GM18861 (cell line): Measurements from ENCODE around the gene SAMD4B.

Source experiments
- ATAC-seq: cut with Tn5 transposase; IDR thresholded peaks from one replicate; pipeline ENCODE4 v1.9.1; 2021; ENCODE audit not compliant: unreplicated experiment

The SAMD4B gene

DNA sequence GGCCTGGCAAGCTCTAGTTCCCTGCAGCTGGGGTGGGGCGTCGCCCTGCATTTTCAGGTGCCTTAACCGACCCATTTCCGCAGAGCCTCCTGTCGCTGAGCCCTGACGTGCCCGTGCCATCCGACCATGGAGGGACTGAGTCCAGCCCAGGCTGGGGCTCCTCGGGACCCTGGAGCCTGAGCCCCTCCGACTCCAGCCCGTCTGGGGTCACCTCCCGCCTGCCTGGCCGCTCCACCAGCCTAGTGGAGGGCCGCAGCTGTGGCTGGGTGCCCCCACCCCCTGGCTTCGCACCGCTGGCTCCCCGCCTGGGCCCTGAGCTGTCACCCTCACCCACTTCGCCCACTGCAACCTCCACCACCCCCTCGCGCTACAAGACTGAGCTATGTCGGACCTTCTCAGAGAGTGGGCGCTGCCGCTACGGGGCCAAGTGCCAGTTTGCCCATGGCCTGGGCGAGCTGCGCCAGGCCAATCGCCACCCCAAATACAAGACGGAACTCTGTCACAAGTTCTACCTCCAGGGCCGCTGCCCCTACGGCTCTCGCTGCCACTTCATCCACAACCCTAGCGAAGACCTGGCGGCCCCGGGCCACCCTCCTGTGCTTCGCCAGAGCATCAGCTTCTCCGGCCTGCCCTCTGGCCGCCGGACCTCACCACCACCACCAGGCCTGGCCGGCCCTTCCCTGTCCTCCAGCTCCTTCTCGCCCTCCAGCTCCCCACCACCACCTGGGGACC lies 65.6 kb downstream of the SAMD4B start:
- no peak for ATAC-seq

DNA sequence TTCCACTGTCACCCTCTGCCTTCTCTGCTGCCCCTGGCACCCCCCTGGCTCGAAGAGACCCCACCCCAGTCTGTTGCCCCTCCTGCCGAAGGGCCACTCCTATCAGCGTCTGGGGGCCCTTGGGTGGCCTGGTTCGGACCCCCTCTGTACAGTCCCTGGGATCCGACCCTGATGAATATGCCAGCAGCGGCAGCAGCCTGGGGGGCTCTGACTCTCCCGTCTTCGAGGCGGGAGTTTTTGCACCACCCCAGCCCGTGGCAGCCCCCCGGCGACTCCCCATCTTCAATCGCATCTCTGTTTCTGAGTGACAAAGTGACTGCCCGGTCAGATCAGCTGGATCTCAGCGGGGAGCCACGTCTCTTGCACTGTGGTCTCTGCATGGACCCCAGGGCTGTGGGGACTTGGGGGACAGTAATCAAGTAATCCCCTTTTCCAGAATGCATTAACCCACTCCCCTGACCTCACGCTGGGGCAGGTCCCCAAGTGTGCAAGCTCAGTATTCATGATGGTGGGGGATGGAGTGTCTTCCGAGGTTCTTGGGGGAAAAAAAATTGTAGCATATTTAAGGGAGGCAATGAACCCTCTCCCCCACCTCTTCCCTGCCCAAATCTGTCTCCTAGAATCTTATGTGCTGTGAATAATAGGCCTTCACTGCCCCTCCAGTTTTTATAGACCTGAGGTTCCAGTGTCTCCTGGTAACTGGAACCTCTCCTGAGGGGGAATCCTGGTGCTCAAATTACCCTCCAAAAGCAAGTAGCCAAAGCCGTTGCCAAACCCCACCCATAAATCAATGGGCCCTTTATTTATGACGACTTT lies 66.4 kb downstream of the SAMD4B start:
- no peak for ATAC-seq

DNA sequence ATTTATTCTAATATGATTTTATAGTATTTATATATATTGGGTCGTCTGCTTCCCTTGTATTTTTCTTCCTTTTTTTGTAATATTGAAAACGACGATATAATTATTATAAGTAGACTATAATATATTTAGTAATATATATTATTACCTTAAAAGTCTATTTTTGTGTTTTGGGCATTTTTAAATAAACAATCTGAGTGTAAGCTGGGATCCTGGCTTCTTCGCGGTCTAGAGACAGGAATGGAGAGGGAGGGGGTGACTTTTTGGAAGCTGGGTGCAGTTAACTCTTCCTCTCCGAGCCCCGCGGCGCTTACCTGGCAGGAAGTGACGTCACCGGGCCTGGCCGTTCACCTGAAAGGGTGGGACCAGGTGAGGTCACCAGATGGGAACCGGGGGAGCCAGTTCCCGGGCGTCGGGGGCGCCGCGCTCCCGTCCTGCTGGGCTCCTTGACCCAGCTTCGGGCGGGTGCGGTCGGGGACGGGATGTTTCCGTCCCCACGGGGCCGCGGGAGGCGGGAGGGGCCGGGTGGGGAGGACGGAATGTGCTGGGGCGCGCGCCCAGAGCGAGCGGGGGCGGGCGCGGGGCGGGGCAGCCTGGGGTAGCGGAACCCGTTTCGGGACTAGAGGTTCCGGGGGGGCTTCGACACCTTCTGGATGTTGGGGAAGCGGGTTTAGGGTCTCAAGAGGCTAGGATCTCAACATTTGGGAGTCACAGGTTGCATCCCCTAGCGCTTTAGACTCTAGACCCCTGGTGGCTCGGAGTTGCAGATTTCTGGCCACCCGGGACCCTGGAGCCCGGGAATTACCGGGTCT lies 67.2 kb downstream of the SAMD4B start:
- ATAC-seq: no peak

DNA sequence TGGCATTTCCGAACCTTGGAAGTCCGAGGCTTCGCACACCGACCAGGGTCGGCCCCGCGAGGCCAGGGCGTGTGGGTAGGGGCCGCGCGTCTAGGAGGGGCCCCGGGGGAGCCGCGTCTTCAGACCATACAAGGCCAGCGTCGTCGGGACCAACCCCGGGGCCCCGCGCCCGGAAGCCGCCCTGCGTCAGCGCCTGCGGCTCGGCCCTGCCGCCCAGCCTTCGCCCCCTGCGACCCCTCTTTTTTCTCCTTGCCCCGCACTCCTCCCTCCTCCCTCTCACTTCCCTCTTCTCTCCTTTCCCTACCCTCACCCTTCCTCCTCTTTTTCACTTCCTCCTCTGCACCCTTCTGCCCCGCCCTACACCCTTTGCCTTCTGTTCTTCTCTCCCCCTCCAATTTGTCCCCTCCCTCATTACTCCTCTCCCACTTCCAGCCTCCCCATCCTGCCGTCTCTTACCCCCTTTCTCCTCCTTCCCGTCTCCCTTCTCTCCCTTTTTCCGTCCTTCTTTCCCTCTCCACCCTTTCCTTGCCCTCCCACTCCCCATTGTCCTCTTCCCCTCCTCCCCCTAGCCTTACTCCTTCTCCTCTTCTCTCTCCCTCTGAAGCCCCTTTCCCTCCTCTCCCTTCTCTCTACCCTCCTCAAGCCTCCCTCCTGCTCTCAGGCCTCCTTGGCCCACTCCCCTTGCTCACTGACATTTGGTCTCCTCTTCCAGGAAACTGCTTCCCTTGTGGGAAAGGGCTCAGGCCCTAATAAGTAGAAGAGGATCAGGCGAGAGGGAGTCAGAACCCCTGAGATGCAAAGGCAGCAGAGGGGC lies 68.0 kb downstream of the SAMD4B start:
- ATAC-seq: no peak

DNA sequence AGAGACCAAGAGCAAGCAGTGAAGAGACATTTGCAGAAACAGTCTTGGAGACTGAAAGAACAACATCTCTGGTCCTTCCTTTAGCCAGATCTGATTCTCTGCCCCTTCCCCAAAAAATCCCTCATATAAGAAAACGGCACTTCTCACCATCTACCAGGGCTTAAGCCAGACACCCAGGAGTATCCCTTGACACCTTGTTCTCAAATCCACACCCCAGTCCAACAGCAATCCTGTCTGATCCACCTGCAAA lies 68.5 kb downstream of the SAMD4B start:
- ATAC-seq: no peak

DNA sequence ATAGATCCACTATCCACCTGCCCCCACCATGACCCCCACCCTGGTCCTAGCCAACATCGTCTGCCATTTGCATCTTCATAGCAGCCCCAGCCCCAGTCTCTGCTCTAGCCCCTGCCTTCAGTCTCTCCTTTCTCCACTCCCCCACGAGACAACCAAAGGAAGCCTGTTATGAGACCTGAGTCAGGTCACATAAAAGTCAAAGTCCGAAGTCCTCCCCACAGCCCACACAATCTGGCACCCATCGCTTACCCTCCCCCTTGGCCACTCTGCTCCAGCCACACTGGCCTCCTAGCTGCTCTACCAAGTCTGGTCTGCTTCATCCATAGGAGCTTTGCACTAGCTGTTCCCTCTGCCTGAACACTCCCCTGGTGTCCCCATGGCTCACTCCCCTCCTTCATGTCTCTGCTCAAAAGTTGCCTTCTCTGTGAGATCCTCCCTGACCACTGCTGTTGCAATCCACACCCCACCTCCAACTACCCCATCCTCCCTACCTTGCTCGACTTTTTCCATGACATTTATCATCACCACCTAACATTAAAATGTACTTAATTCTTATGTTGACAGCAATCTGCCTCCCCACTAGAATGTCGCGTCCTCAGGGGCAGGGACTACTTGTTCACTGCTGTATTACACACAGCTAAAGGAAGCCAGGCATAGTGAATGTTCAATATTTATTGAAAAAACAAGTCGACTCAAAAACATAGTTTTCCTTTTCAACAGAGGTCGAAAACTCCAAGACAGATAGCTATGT lies 69.0 kb downstream of the SAMD4B start:
- no peak for ATAC-seq

DNA sequence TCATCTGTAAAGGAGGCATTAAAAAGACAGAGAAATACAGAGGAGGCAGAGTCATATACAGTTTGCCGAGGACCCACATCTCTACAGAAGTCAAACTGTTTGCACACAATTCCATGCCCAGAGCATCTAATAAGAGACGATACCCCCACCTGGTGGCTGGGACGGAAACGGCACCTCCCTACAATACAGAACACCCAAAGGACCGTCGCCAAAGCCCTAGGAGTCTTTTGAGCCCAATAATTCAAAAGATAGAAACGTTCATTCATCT lies 69.5 kb downstream of the SAMD4B start:
- ATAC-seq: peak; percentile 26

DNA sequence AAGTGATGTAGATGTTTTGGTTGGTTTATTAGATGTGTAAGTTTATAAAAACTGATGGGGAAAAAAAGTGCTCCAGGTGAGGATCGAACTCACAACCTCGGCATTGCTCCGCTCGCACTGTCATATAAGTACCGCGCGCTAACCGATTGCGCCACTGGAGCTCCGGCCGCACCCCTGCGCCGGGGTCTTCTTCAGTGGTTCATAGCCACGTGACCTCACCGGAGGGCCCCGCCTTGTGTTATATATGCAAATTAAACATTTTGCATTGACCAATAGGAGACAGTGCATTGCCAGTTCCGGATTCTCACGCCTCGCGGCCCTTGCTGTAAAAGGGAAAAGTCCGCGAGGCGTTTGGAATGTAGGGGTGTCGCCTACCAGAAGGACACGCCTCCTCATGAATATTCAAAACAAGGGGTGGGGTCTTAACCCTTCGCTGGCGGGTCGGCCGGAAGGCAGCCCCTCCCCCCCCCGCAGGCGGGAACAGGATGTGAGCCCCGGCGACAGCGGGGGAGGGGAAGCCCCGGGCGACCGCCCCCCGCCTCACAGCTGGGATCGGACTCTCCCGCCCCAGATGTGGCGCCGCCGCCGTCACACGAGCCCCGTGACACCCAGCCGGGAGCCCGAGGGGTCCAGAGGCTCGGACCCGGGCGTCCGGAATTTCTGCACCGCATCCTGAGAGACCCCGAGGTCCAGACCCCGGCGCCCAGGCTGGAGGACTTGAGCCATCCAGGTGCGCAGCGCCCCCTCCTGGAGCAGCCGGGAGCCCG lies 70.1 kb downstream of the SAMD4B start, which contains the start of gene PLEKHG2:
Gene PLEKHG2, plus strand, starts transcription at position 570 of the 767 bp plus-strand sequence. CDS start 1,418 bp downstream, outside the sequence.
- peak; percentile 51 for ATAC-seq

DNA sequence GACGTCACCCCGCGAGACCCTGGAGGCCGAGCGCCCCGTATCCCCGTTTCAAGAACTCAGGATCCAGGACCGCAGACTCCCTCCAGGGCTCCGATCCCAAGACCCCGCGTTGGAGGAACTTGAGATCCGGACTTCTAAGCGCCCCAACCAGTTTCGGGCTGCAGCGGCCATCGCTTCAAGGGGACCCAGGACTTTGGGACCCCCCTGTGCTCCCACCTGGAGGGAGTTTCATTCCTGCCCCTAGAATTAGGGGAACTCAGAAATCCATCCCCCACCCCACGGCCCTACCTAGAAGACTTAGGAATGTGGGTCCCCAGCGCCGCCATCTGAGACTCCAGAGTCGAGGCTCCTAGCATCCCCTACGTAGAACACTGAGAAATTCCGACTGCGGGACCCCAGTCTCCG lies 70.6 kb downstream of the SAMD4B start:
- no peak for ATAC-seq

DNA sequence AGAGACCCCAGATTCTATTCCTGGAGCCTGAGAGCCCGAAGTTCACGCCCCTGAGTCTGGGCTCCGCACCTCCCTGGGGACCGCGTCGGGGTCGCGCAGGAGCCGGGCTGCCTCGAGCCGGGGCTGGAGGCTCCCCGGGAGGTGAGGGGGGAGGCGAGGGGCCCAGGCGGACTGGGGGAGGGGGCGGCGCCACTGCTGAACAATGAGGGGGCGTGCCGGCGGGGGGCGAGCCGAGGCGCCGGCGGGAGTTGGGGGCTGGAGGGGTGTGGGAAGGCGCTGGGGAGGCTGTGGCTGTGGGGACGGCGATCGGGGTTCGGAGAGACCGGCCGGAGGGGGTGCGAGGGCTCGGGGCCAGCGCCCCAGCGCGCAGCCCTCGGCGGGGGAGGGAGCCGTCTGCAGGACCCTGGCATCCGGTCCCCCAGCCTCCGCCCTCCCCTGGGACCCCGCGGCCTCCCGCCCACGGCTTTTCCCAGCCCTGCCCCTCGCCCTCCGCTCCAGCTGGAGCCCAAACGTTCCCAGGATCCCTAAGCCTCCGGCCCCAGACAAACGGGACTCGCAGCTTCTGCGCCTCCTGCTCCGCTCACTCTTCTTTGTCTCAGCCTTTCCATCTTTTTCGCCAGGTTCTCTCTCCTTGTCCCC lies 71.2 kb downstream of the SAMD4B start:
- ATAC-seq: no peak

DNA sequence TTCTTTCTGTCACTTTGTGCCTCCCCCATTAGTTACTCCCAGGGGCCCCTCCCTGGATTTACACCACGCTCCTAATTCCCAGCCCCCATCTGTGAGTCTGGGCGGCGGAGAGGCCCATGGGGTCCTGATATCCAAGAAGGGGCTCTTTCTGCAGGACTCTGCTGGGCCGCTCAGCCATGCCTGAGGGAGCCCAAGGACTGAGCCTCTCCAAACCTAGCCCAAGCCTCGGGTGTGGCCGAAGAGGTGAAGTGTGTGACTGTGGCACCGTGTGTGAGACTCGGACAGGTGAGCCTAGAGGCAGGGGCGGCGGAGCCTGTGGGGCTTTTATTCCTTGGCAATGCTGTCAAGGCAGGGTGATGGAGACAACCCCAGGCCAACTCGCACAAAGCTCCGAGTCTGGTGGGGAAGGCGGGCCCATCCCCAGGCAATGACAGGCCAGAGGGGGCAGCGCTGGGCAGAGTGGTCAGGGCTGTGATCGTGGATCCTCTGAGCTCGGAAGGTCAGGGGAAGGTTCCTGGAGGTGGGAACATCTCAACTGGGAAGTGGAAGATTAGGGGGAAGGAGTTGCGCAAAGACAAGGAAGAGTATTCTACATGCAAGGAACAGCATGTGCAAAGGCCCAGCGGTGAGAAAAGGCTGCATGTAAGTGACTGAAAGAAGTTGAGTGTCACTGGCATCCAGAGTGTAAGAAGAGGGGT lies 71.8 kb downstream of the SAMD4B start:
- no peak for ATAC-seq

DNA sequence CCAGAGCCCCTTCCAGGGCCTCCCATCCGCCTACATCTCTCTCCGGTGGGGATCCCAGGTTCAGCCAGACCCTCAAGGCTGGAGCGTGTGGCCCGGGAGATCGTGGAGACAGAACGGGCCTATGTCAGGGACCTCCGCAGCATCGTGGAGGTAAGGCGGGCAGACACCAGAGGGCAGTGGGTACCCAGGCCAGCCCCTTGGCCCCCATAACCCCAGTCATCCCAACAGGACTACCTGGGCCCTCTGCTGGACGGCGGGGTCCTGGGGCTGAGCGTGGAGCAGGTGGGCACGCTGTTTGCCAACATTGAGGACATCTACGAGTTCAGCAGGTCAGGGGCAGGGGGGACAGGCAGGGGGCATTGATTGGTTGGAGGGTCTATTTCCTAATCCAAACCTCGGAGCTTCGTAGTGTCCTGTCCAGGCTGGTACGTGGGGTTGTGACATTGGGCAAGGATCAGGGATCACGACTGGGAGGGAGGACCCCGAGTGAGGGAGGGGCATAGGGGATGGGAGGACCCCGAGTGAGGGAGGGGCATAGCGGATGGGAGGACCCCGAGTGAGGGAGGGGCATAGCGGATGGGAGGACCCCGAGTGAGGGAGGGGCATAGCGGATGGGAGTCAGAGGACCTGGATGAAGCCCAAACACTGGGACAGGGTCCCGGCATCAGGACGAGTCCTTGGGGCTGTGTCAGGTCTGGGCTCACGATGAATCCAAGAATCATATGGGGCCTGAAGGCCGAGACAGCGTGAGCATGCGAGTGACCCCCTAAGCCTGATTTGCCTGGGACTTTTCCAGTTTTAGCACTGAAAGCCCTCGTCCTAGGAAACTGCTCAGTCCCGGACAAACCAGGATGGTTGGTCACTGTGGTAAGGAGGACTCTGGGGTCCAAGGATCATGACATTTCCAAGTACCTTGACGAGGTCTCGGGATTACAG lies 73.2 kb downstream of the SAMD4B start:
- ATAC-seq: no peak

DNA sequence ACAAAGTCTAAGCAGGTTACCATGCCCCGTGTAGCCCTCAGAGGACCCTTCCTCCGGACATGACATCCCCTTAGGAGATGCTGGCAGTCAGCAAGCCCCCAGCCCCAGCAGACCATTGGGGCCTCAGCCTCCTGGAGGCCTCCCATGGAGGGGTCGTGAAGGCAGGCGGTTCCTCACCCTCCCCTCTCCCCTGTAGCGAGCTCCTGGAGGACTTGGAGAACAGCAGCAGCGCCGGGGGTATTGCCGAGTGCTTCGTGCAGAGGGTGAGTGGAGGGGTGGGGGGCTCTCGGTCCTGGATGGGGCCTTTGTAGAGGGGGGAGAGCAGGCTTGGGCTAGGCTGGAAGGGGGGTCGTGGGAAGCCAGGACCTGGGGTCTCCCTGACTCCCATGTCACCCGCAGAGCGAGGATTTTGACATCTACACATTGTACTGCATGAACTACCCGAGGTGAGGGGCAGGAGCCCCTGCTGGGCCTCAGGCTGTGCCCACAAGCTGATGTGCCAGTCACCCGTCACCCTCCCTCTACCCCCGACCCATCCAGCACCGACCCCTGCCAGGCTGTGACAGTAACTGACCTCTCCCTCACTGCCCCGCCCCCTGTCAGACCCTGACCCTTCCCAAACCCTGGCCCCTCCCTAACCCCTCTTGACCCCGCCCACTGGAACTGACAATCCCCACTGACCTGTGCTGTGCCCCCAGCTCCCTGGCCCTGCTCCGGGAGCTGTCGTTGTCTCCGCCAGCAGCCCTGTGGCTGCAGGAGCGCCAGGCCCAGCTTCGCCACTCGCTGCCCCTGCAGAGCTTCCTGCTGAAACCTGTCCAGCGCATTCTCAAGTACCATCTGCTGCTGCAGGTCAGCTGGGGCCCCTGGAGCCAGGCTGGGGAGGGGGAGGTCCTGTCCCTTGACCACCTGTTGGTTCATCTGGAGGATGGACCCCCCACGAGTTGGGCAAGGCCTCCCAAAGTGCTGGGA lies 74.2 kb downstream of the SAMD4B start:
- no peak for ATAC-seq

DNA sequence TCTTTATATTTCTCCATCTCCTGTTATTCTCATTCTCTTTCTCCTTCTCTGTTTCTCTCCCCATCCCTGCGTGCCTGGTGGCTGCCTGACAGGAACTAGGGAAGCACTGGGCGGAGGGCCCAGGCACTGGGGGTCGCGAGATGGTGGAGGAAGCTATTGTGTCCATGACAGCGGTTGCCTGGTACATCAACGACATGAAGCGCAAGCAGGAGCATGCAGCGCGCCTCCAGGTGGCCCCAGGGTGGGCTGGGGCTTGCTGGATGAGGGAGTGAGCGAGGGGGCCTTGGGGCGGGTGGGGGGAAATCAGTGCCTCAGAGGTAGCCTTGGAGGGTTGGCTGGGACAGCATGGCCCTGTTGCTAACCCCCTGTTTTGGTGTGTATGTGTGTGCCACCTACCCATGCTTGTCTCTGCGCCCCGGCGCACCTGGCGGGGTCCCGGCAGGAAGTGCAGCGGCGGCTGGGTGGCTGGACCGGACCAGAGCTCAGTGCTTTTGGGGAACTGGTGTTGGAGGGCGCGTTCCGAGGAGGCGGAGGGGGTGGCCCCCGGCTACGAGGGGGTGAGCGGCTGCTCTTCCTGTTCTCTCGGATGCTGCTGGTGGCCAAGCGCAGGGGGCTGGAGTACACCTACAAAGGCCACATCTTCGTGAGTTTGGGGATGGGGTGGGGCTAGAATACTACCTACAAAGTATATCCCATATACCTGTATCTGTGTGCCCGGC lies 75.4 kb downstream of the SAMD4B start:
- ATAC-seq: no peak

DNA sequence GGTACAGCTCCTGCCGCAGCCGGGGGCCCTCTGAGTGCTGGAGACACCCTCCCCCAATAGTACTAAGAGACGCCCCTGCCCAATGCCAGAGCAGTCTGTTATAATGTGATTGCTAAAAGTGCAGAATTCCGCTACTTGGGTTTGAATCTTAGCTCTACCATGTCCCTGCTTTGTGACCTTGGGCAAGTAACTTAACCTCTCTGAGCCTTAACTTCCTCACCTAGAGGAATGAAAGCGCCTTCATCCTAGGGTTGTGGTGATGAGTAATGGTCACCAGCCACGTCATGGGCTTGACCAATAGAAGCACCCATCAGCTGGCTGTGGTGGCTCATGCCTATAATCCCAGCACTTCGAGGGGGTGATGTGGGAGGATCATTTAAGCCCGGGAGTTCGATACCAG lies 76.8 kb downstream of the SAMD4B start:
- ATAC-seq: no peak

DNA sequence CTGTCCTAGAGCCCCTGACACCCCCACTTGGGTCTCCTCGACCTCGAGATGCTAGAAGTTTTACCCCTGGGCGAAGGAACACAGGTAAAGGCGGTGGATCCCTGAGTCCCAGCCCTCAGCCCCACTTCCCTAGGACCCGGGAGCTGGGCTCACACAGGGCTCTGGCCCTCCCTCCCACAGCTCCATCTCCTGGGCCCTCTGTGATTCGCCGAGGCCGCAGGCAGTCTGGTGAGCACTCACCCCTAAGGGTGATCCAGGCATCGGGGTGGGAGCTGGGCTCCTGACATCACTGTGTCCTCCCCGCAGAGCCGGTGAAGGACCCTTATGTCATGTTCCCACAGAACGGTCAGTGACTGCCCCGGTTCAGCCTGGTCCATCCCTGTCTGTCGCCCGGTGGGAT lies 78.5 kb downstream of the SAMD4B start:
- ATAC-seq: no peak
